ENCODE measurements around the gene PPP2CA.
"Not testable (repeated sequence)": the region's sequence is repeated elsewhere in the genome, so short reads cannot be mapped to it uniquely, and the experiment has no call there.

The PPP2CA gene

DNA sequence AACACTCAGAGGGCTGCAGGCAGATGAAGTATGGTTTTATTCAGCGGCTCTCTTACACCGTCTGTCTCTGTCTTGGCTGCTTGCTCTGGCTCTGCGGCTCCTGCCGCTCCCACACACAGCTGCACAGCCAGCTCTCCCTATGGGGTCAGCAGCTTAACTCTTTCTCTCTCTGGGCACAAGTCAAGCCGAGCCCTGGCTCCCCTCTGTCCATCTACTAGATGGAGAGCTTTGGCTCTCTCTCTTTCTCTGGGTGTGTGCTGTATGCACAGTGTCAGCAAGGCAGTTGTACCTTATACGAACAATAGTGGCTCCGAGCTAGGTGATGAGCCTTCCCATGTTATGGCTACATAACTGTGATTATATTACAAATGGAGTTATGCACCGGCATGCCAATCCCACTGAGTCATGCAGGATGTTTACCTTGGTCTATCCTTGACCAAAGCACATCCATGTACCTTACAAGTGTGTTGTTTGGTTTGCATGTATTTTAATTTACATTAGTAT lies 19.3 kb upstream of the PPP2CA start:
- no peak for DNase-seq

DNA sequence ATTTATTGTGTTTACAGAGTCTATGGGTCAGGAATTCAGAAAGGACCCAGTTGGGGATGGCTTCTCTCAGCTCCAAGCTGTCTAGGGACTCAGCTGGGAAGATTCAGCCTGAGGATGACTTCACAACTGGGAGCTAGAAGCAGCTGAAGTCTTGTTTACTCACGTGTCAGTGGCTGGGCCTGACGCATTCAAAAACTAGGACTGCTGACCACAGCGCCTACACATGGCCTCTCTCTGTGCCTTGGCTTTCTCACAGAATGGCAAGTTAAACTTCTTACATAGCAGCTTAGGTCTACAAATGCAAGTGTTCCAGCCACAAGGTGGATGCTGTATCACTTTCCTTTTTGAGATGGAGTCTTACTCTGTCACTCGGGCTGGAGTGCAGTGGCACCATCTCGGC lies 16.3 kb upstream of the PPP2CA start:
- peak; percentile 39 for DNase-seq

DNA sequence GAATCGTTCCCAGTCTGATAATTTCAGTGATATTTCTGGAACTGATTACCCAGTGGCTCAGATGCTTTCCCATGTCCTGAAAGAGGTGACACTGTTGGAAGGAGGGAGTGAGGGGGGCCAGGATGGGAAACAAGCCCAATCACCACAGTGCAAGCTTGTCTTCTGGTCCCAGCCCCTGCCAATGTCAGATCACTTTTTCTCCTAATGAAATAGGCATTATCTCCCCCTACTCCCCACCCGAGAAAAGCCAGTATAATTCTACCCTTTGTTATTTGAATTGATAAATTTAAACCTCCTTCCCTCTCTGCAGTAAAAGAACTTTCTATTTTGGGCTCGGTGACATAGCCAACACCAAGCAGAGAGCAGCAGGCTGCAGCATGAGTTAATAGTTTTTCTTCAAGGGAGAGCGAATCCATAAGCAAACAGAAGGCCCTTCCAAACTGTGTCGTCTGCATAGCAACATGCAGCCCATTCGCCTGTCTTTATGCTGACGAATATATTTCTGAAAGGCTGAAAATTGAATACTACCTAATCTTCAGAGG lies 14.6 kb upstream of the PPP2CA start:
- peak; percentile 67 for DNase-seq

DNA sequence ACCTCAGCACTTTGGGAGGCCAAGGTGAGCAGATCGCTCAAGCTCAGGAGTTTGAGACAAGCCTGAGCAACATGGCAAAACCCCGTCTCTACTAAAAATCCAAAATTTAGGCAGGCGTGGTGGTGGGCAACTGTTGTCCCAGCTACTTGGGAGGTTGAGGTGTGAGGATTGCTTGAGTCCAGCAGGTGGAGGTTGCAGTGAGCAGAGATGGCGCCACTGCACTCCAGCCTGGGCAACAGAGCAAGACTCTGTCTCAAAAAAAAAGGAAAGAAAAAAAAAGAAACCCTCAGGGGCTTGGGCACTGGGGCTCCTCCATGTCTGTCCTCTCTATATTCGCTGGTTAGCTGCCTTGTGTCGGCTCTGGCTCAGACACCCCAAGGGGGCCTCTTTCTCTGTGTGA lies 10.9 kb upstream of the PPP2CA start:
- no peak for DNase-seq

DNA sequence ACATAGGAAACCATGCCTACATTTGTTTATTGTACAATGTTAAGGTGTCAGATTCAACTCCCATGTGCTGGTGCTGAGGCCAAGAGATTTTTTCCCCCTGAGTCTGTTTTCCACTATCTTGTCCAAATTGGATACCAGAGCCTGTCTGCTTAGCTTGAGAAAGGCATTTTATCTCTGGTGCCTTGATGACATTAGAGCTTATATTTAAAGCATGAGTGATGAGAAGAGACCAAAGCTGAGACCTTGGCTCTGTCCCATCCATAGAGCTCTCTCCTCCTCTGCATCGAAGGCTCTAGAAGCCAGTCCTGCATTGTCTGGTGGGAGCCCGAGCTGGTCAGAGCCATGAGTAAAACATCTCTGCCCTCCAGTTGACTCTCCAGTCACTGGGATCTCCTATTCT lies 10.4 kb upstream of the PPP2CA start:
- no peak for DNase-seq

DNA sequence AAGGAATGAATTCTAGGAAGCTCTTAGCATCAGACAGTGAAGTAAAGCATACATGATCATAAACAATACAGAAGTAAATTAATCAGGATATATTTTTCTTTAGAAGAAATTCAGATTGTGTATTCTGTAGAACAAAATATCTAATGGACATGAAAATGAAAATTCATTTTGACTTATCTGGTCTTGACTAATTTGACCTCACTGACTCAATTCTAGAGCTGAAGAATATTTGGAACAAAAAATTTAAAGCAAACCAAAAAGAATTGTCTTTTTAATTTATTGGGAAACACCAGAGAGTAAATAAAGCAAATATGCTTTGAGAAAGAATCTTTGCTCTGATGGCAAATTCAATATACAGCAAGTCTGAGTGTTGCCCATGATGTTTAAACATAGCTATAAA lies 2.8 kb upstream of the PPP2CA start:
- DNase-seq, result no peak

DNA sequence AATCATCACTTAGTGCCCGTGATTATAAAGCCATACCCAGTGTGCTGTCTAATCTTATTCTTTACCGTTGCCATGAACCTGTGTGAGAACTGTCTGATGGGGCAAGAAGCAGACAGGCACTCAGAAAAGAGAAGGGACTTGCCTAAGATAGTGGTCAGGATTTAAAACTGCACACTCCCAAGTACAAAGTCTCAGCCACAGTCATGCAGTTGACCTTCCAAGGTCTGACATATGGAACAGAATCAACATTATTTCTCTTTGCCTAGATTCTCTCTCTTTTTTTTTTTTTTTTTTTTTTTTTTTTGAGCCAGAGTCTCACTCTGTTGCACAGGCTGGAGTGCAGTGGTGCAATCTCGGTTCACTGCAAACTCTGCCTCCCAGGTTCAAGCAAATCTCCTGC lies 1.9 kb upstream of the PPP2CA start:
- no peak for DNase-seq

DNA sequence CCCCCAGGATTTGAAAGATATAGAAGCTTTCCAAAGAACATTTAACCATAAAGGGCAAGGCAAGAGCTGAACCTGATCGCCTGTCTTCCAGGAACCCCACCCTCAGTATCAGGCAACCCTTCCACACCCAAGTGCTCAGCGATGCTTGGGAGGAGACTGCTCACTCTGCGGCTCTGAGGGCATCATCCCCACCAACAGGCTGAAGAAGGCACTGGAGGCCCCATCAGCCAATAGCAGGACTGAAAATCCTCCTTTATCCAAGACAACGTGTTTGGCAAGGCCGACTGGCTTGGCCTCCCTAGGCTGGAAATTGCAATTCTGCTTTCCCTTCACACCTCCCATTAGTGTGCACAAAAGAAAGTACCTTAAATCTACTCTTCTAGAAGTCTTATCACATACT lies 1.4 kb upstream of the PPP2CA start:
- peak; percentile 34 for DNase-seq

DNA sequence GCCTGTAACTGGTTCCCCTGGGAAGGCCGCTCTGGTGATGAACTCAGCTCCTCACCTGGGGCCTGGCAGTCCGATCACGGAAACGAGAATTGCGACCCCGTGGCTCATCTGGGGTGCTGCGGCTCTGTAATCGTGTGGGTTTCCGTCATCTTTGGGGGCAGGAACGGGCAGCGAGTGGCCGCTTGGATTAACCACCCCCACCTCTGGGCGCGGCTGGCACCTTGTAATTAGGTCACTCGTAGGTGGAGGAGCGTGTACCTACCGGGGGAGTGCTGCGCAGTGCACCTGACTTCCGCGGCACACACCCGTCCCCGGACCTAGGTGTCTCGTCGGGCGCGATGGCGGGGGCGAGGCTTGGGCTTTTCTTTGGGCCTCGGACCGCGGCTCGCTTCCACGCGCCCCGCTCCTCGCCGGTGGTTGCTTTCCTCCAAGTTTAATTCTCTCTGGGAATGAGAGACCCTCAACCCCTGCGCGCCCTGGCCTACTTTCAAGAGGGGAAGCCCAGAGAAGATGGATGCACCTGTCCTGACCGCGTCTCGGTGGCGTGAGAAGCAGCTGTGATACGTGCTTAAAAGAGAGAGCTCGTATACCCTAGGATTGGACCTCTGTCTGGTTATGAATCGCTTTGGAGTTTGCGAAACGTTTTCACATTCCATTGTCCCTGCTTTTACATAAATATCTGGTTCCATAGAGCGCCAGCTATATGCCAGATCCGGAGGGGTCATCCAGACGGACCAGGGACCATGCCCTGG lies 744 bp upstream of the PPP2CA start:
- peak; percentile 33 for DNase-seq

DNA sequence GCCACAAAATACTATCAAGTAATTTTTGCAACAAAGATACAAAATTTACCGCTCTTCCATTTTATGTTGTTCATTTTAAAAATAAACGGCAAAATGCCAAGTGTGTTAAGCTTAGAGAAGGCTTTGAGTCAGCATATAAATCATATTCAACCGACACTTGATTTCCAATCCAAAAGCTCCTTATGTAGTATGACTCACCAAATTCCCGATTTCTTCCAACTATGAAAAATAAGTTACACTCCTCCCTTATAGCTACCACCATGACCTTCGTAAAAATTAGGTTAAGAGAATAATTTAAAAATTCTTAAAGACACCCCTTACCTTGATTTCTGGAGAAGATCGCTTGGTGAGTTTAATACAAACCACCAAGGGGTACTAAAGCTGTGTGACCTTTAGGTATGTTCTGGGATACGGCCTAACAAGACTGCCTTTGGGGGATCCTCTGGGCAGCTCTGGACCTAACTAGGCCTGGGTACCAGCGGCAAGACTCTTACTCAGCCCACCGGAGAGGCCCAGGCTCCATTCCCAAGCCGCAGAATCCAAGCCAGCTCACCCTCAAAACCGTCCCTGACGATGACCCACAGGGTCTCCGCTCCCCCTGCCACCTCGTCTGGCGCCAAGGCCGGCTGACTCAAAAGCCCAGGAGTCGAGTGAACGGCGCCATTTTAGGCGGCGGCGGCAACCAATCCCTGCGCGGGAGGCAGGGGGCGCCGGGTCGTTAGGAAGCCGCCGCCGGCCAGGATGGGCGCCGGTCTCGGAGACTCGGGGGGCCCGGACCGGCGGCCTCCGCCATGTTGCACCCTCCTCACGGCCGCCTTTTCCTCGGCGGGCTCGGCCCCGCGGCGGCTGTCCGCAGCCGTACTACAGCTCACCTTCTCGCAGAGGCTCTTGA lies 739 bp downstream of the PPP2CA start:
- DNase-seq, result peak; percentile 45

DNA sequence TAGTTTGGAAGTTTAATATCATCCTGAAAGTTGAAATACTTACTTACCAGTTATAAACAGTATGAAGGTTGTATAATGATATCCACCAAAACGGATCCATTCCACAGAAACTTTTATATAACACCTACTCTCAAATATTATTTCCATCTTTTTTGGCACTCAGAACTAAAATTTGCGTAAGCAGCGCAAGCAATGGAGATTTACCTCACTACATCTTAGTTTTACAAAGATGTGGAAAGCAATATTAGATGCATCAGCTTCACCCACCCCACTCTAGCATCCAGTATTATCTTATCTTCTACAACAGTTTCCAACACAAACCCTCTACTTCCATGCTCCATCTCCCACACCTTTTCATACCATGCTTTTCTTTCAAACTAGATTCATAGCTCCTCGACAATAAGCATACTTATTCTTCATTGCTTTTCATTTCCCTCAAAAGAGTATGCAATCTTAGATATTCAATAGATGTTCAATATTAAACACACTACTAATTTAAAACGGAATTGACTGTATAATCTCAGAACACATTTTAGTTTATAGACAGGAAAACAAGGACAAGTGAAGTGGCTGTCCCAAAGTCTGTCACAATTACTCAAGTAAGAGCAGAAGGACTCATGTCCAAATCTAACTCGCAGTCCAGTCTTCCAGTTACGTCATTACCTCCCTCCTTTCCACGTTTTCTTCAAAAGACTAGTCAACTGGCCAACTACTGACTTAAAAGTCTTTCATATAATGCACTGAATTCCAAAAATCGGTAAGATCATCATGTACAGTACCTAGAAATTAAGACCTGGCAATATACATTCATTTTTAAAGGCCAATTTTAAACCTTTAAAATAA lies 2.2 kb downstream of the PPP2CA start:
- no peak for DNase-seq

DNA sequence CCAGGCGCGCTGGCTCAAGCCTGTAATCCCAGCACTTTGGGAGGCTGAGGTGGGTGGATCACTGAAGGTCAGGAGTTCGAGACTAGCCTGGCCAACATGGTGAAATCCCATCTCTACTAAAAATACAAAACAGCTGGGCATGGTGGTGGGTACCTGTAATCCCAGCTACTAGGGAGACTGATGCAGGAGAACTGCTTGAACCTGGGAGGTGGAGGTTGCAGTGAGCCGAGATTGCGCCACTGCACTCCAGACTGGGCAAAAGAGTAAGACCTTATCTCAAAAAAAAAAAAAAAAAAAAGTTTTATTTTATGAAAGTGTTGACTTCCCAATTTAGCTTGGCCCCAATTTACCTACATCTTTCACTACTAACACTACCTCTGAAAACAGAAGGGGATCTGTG lies 4.2 kb downstream of the PPP2CA start:
- not testable (repeated sequence) for DNase-seq

DNA sequence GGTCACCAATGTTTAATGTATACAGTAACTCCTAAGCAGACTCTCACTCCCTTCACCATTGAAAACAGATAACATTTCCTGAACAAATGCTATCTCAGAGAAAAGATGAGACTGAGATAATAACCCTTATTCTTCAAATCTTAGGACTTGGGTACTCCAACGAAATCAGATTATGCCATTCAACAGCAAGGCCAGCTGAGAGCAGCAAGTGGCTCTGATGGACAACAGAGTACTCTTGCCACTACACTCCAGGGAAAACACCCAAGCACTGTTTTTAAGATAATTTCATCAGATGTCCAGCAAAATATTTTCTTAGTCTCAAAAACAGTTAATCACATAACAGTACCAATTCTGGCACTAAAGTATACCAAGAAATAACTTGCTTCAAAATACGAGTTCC lies 10.1 kb downstream of the PPP2CA start:
- no peak for DNase-seq

DNA sequence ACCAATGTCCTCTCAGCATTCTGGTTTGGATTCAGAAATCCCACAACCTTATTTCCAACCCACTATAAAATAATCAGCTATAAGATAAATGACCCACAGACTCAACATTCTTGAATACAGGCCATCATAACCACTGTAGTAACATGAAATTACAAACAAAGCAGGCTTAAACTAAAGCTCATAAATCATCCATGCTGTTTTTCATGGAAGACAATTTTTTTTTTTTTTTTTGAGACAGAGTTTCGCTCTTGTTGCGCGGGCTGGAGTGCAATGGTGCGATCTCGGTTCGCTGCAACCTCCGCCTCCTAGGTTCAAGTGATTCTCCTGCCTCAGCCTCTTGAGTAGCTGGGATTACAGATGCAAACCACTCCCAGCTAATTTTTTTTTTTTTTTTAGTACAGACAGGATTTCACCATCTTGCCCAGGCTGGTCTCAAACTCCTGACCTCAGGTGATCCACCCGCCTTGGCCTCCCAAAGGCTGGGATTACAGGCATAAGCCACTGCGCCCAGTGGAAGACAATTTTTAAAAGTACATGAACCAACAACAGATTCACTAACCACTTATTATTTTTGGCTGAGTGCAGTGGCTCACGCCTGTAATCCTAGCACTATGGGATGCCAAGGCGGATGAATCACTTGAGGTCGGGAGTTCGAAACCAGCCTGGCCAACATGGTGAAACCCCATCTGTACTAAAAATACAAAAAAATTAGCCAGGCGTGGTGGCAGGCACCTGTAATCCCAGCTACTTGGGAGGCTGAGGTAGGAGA lies 14.4 kb downstream of the PPP2CA start:
- not testable (repeated sequence) for DNase-seq

DNA sequence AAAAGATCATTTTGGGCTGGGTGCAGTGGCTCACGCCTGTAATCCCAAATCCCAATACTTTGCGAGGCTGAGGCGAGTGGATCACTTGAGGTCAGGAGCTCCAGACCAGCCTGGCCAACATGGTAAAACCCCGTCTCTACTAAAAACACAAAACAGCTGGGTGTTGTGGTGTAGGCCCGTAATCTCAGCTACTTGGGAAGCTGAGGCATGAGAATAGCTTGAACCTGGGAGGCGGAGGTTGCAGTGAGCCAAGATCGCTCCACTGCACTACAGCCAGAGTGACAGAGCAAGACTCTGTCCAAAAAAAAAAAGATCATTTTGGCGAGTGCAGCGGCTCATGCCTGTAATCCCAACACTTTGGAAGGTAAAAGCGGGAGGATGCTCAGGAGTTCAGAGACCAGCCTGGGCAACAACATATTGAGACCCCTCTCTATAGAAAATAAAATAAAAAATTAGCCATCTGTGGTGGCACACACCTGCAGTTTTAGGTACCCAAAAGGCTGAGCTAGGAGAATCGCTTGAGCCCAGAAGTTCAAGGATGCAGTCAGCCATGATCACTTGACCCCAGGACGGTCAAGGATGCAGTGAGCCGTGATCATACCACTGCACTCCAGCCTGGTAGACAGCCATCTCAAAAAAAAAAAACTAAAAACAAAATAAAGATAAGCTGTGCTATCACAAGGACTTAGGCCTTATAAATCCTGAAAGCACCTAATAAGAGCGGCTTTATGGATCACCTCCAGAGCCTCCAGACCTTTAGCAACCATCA lies 16.2 kb downstream of the PPP2CA start:
- DNase-seq, result no peak

DNA sequence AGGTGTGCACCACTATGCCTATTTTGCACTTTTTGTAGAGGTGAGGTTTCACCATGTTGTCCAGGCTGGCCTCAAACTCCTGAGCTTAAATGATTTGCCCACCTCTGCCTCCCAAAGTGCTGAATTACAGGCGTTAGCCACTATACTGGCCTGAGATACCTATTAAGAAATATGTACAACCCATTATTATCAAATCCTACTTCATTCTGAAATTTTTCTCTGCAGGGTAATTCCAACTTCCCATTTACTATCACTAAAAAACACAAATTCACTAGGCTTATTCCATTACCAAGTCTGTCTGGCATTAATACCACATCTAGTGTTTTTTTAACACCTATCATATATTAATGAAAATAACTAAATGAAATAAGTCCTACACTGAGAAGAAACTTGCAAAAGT lies 18.2 kb downstream of the PPP2CA start:
- DNase-seq, result no peak

DNA sequence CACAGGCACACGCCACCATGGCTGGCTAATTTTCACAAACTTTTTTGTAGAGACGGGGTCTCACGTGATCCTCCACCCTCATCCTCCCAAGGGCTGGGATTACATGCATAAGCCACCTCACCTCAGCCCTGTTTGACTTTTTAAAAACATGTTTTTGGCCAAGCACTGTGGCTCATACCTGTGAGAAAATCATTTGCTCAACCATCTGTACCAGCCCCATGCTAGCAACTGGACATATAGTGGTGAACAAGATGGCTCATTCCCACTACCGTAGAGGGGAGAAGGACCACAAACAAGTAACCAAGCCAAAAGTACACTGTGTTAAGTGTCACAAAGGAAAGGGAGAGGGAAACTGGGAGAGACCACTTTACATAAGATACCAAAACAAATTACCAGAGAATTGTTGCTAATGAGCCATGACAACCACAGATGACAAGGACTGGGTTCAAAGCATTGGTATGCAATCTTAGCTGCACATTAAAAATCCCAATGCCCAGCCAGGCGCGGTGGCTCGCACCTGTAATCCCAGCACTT lies 19.2 kb downstream of the PPP2CA start:
- no peak for DNase-seq

DNA sequence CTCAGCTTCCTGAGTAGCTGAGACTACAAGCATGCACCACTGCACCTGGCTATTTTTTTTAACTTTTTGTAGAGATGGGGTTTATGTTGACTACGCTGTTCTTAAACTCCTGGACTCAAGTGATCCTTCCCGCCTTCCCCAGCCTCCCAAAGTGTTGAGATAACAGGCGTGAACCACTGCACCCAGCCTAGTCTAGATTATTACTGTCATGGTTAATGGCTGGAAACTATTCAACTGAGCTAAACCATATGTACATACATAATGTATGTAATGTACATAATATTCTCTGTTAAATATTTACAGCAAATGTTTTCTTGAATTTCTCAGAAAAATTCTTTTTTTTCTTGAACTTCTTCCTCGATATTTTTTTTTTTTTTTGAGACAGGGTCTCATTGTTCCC lies 21.3 kb downstream of the PPP2CA start:
- DNase-seq, result no peak

DNA sequence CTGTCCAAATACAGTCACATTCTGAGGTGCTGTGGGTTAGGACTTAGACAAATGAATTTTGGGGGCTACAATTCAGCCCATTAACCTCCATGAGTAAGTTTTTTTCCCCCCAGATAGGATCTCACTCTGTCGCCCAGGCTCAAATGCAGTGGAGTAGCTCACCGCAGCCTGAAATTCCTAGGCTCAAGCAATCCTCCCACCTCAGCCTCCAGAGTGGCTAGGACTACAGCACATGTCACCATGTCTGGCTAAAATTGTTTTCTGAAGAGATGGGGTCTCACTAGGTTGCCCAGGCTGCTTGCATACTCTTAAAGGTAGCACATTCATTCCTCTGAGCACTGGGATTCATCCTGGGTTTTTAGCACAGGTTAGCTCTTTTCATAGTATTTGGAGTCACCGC lies 22.2 kb downstream of the PPP2CA start:
- DNase-seq, result no peak

DNA sequence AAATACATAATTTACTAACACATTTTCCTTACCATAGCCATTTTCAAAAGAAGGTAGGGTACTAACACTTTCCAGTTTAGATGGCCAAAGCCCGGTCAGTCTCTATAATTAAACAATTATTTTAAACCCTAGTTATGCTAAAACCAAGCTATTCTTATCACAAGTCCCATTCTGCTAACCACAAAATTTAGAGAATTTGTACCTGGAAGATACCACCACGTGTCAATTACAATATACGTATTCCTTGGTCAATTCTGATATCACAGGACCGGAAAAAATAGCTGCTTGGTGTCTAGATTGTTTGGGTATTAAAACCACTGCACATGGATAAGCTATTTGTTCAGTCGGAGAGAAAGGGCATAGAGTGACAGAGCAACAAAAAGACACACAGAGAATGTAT lies 30.2 kb downstream of the PPP2CA start:
- no peak for DNase-seq

DNA sequence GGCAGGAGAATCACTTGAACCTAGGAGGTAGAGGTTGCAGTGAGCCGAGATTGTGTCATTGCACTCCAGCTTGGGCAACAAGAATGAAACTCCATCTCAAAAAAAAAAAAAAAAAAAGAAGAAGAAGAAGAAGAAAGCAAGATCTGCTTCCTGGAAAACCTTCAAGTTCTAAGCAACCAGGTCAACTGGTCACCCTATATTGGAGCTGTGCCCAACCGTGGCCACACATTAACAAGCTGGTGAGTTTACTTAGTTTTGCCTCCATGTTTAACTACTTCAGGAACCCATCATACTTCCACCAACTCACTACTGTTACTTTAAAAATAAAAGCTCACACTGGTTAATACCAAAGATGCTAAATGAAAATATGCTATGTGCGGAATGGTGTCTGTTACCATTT lies 36.8 kb downstream of the PPP2CA start:
- DNase-seq, result no peak

Data from midbrain (tissue), 1 donor.